HL-60 (cell line): ENCODE measurements around the gene AP2A2.
A peak's percentile ranks its signal among the peaks of the same experiment; 100 is the strongest.

Experiments used
- DNase-seq, 2 experiments: peaks; one replicate each; pipeline ENCODE4 v3.0.0-alpha.2; 2010 to 2020; ENCODE audit warnings: low read depth in 1 of 2, low spot score in 1 of 2
- H3K27ac ChIP-seq: fragments of 250-450 bp; sonication (Bioruptor Pico); replicated peaks from 2 replicates; pipeline ENCODE4 v1.5.1; 2020; ENCODE audit warnings: mild to moderate bottlenecking, moderate library complexity
- H3K27me3 ChIP-seq: fragments of 250-450 bp; sonication (Bioruptor Pico); 2 replicates; pipeline ENCODE4 v1.5.1; 2021; ENCODE audit warnings: mild to moderate bottlenecking, moderate library complexity; ENCODE audit not compliant: insufficient read depth, poor library complexity, severe bottlenecking
- H3K4me3 ChIP-seq: replicated peaks from 2 replicates; pipeline ENCODE4 v1.5.1; 2011; ENCODE audit warnings: mild to moderate bottlenecking, control low read depth, low read length; ENCODE audit not compliant: insufficient read depth
- CTCF ChIP-seq: IDR thresholded peaks from one replicate; pipeline ENCODE4 v1.5.1; 2011; ENCODE audit warnings: low read length, control low read depth, inconsistent platforms; ENCODE audit not compliant: insufficient read depth
- GABPA ChIP-seq: IDR thresholded peaks from 2 replicates; pipeline ENCODE4 v1.6.1; 2012; ENCODE audit warnings: low read depth
- POLR2AphosphoS5 ChIP-seq: IDR thresholded peaks from 2 replicates; pipeline ENCODE4 v1.6.1; 2012; ENCODE audit warnings: low read depth
- REST ChIP-seq: IDR thresholded peaks from 2 replicates; pipeline ENCODE4 v1.6.1; 2012; ENCODE audit warnings: low read depth; ENCODE audit not compliant: insufficient replicate concordance
- SPI1 ChIP-seq: IDR thresholded peaks from 2 replicates; pipeline ENCODE4 v1.6.1; 2012; ENCODE audit warnings: low read depth, mild to moderate bottlenecking, borderline replicate concordance

Gene AP2A2

GRCh38 chr11:910044-910588 is 15.6 kb upstream of the AP2A2 start:
- Histone ChIP-seq H3K27ac (peak overlapping the region; percentile 53), H3K27me3 (no peaks in the 10 kb centered on the region), H3K4me3 (peak overlapping the region; percentile 87)
- no peak for TF ChIP-seq REST
- no peak for TF ChIP-seq GABPA
- no peak for TF ChIP-seq CTCF
- no peak for TF ChIP-seq SPI1
- no peak for TF ChIP-seq POLR2AphosphoS5
- no peak for DNase-seq

GRCh38 chr11:910589-911030 is 15.1 kb upstream of the AP2A2 start, which contains the start of gene CHID1:
Gene CHID1 (minus strand): TSS chr11:910810. CDS start chr11:904816, 5,994 bp downstream.
- Histone ChIP-seq H3K27ac (peak within 1 kb of the TSS; percentile 83), H3K27me3 (no peaks in the 10 kb centered on the region), H3K4me3 (peak within 1 kb of the TSS; percentile 87)
- TF ChIP-seq GABPA (peak; percentile 88), POLR2AphosphoS5 (peak; percentile 19; the same call in 1 of the 2 replicates), SPI1 (no peak), CTCF (no peak)
- peak; percentile 72 to 85 for DNase-seq

- Histone ChIP-seq H3K27ac (peak overlapping the region; percentile 83), H3K4me3 (peak overlapping the region; percentile 87), H3K27me3 (no peaks in the 10 kb centered on the region)
- no peak for TF ChIP-seq CTCF
- TF ChIP-seq GABPA = no peak
- TF ChIP-seq POLR2AphosphoS5 = peak; percentile 44; the same call in 1 of the 2 replicates
- no peak for TF ChIP-seq REST
- no peak for TF ChIP-seq SPI1
- peak in 1 of 2 experiments; percentile 58 for DNase-seq
Measured at GRCh38 chr11:911031-911889, 14.4 kb upstream of the AP2A2 start.
